ENCODE results near the gene HSPG2.

Gene HSPG2

DNA sequence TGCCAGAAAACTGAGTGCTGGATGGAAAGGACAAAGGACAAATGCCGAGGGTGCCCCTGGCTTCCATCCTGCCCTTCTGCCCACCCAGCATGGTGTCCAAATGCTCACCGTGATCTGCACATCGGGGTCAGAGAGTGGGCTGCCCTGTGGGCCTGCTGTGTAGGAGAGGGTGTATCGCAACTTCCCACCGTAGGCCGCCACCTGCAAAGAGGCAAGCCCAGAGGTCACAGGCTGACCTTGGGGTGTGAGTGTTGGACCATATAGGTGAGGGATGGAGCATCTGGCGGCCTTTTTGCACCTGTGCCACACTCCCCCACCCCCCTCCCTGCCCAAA, 71.5 kb downstream of the HSPG2 start:
- no peaks in the 10 kb centered on the region for H3K36me3 ChIP-seq
- DNase-seq, result no peak
- no peaks in the 10 kb centered on the region for H3K9me3 ChIP-seq
- TF ChIP-seq, protein P1, sequence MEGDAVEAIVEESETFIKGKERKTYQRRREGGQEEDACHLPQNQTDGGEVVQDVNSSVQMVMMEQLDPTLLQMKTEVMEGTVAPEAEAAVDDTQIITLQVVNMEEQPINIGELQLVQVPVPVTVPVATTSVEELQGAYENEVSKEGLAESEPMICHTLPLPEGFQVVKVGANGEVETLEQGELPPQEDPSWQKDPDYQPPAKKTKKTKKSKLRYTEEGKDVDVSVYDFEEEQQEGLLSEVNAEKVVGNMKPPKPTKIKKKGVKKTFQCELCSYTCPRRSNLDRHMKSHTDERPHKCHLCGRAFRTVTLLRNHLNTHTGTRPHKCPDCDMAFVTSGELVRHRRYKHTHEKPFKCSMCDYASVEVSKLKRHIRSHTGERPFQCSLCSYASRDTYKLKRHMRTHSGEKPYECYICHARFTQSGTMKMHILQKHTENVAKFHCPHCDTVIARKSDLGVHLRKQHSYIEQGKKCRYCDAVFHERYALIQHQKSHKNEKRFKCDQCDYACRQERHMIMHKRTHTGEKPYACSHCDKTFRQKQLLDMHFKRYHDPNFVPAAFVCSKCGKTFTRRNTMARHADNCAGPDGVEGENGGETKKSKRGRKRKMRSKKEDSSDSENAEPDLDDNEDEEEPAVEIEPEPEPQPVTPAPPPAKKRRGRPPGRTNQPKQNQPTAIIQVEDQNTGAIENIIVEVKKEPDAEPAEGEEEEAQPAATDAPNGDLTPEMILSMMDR (IDR thresholded peaks at IDR 0.05; ENCODE audit: low read depth, low read length), result no peak
- H3K4me3 ChIP-seq (ENCODE audit: low read depth, low read length), result no peak overlapping the region
- H3K4me1 ChIP-seq, result no peaks in the 10 kb centered on the region
- H3K27me3 ChIP-seq, result no peaks in the 10 kb centered on the region

DNA sequence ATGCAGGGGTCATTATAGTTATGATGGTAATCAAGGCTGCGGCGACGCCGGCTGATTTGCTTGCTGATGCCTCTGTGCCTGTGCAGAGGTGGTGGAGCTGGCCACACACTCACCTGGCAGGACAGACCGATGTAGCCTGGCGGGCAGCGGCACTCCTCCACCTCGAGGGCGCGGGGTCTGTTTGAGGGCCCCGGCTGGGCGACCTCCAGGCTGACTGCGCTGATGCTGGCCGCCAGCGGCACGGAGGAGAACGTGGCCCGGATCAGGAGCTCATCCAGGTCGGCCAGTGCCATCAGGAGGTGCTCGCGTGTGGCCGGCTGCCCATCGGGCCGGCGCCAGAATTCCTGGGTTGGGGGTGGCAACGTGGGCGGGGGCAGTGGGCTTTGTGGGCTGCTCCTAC, 72.4 kb downstream of the HSPG2 start:
- Histone ChIP-seq H3K36me3 (no peaks in the 10 kb centered on the region), H3K4me3 (ENCODE audit: low read depth, low read length) (no peak overlapping the region), H3K27me3 (no peaks in the 10 kb centered on the region), H3K4me1 (no peaks in the 10 kb centered on the region), H3K9me3 (no peaks in the 10 kb centered on the region)
- TF ChIP-seq, protein P1 (IDR thresholded peaks at IDR 0.05; ENCODE audit: low read depth, low read length), result no peak
- DNase-seq, result no peak

DNA sequence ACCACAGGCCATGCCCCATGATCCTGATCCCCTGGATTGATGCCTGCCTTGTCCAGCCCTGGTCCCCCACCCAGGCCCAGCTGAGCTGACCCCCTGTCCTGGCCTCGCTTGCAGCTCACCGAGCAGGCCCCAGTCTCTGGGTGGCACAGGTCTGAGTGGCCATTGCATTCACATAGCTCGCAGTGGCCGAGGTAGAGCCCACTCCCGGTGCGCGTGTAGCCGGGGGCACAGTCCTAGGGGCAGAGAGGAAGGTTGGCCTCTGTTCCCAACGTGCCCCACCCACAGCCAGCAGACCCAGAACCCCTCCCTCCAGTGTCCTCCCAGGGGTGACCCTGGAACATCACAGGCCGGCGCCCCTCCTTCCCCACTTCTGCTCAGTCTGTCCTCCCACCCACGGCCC, 73.1 kb downstream of the HSPG2 start:
- no peak for DNase-seq
- Histone ChIP-seq H3K36me3 (no peaks in the 10 kb centered on the region), H3K9me3 (no peaks in the 10 kb centered on the region), H3K4me1 (no peaks in the 10 kb centered on the region), H3K4me3 (ENCODE audit: low read depth, low read length) (no peak overlapping the region), H3K27me3 (no peaks in the 10 kb centered on the region)
- TF ChIP-seq, protein P1 (IDR thresholded peaks at IDR 0.05; ENCODE audit: low read depth, low read length), result no peak

DNA sequence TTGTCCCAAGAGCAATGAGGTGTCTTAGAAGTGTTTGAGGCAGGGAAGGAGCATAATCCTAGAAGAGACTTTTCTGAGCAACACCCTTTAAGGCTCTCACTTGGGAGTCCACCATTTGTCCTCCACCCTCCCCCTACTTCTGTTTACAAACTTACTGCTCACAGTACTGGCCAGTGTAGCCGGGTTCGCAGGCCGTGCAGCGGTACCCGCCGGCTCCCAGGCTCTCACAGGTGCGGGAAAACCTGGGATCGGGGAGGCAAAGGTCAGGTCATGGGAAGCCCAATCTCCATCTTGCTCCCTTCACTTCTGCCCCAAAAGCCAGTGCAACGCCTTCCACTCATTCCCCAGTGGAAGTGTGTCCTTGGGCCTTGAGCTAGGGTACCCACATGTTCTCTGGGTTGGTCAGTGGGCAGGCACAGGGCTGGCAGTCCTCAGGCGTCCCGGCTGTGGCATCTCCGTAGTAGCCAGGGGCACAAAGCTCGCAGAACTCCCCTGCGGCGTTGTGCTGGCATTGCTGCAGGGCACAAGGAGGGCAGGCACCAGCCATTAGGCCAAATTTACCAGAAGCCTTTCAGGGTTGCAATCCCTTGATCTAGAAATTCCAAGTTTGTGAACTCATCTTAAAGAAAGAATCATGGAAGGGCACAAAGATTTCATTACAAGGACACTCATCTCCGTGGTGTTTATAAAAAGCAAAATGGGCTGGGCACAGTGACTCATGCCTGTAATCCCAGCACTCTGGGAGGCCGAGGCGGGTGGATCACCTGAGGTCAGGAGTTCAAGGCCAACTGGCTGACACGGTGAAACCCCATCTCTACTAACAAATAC, 75.3 kb downstream of the HSPG2 start:
- Histone ChIP-seq H3K4me1 (no peaks in the 10 kb centered on the region), H3K27me3 (no peaks in the 10 kb centered on the region), H3K4me3 (ENCODE audit: low read depth, low read length) (no peak overlapping the region), H3K36me3 (no peaks in the 10 kb centered on the region), H3K9me3 (no peaks in the 10 kb centered on the region)
- TF ChIP-seq, protein P1 (IDR thresholded peaks at IDR 0.05; ENCODE audit: low read depth, low read length), result no peak
- no peak for DNase-seq

DNA sequence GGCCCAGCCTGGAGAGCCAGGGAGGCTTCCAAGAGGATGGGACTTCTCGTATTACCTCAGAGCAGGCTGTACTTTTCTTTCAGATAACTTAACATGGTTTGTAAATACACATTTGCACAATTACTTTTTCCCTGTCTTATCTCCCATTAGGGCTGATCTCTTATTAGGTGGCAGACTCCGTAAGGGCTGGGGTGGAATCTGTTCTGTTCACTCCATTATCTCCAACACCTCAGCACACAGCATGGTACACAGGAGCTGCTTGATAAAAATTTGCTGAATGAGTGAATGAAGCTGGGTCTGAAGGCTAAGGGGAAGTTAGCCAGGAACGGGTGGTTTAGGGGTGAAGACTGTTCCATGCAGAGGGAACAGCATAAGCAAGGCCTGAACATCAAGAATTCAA, 76.1 kb downstream of the HSPG2 start:
- no peaks in the 10 kb centered on the region for H3K4me1 ChIP-seq
- no peak for DNase-seq

DNA sequence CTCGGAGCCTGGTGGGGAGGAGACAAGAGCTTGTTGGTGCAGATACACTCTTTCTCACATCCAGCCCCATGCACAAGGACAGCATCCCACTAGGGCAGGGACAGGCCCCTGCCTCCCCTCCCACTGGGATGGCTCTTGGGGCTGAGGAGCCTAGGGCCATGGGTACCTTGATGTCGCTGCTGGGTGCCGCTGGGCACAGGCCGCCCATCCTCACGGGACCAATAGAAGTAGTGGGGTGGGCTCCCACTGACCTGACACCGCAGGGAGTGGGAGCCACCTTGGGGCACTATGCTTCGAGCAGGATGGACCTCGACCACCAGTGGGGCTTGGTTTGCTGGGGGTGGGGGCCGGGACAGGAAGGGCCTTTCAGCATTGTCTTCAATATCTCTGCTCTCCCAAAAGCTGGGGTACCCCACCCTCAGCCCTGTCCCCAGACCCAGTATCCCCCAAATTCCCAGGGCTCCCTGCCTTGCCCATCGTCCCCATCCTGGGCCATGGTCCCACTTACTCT, 77.4 kb downstream of the HSPG2 start:
- TF ChIP-seq, protein P1 (IDR thresholded peaks at IDR 0.05; ENCODE audit: low read depth, low read length), result no peak
- H3K27me3 ChIP-seq, result no peaks in the 10 kb centered on the region
- H3K4me3 ChIP-seq (ENCODE audit: low read depth, low read length), result no peak overlapping the region
- no peaks in the 10 kb centered on the region for H3K9me3 ChIP-seq
- no peak for DNase-seq
- H3K4me1 ChIP-seq, result no peaks in the 10 kb centered on the region
- H3K36me3 ChIP-seq, result no peaks in the 10 kb centered on the region

More for the DNA sequence above, 76.1 kb downstream of the HSPG2 start:
- TF ChIP-seq, protein P1 (IDR thresholded peaks at IDR 0.05; ENCODE audit: low read depth, low read length), result no peak
- Histone ChIP-seq H3K36me3 (no peaks in the 10 kb centered on the region), H3K27me3 (no peaks in the 10 kb centered on the region), H3K9me3 (no peaks in the 10 kb centered on the region), H3K4me3 (ENCODE audit: low read depth, low read length) (no peak overlapping the region)
